Brain microvascular endothelial cell (primary cell): Measurements from ENCODE around the gene ADGRB3.

ENCODE experiments used
- DNase-seq: peaks from one replicate; pipeline ENCODE4 v3.0.0-alpha.2; 2020
- H3K27ac ChIP-seq: fragments of 250-450 bp; sonication (Bioruptor Pico); 2 replicates; pipeline ENCODE4 v1.5.1; 2020; ENCODE audit warnings: mild to moderate bottlenecking, moderate library complexity
- H3K27me3 ChIP-seq: fragments of 250-450 bp; sonication (Bioruptor Pico); replicated peaks from 2 replicates; pipeline ENCODE4 v1.5.1; 2020; ENCODE audit warnings: mild to moderate bottlenecking
- H3K36me3 ChIP-seq: fragments of 250-450 bp; sonication (Bioruptor Pico); replicated peaks from 2 replicates; pipeline ENCODE4 v1.5.1; 2020; ENCODE audit warnings: mild to moderate bottlenecking
- H3K4me3 ChIP-seq: 2 replicates; pipeline ENCODE4 v1.5.1; 2011; ENCODE audit warnings: low read depth, mild to moderate bottlenecking, control low read depth, low read length, moderate library complexity
- CTCF ChIP-seq: IDR thresholded peaks from 2 replicates; pipeline ENCODE4 v1.5.1; 2011; ENCODE audit warnings: low read depth, mild to moderate bottlenecking, moderate library complexity, low read length, control low read depth, inconsistent platforms; ENCODE audit errors: missing control alignments
- in situ Hi-C: cut with HindIII; loops from 2 replicates; pipeline ENCODE4 v1.10.0; 2017; ENCODE audit warnings: low sequenced_read_pairs, low pct_ligation_motif_present

ADGRB3 gene

GRCh38 chr6:68632734-68633133 lies 2.3 kb upstream of the ADGRB3 start:
- DNase-seq: no peak
- Histone ChIP-seq H3K27me3 (peaks cover 26% of the 10 kb centered on the region), H3K27ac (no peak overlapping the region), H3K4me3 (no peak overlapping the region), H3K36me3 (no peaks in the 10 kb centered on the region)
- no peak for TF ChIP-seq CTCF
- in situ Hi-C loops: no loop called here

GRCh38 chr6:68633281-68633971 lies 1.7 kb upstream of the ADGRB3 start:
- TF ChIP-seq CTCF: no peak
- no peaks in the 10 kb centered on the region for H3K36me3 ChIP-seq
- in situ Hi-C loops: no loop called here
- no peak for DNase-seq
- H3K4me3 ChIP-seq: peak overlapping the region; percentile 71
- H3K27ac ChIP-seq: no peak overlapping the region
- peaks cover 26% of the 10 kb centered on the region for H3K27me3 ChIP-seq

GRCh38 chr6:68633972-68634725 lies 933 bp upstream of the ADGRB3 start:
- no peak for TF ChIP-seq CTCF
- Histone ChIP-seq H3K27ac (no peak overlapping the region), H3K4me3 (peak overlapping the region; percentile 71), H3K36me3 (no peaks in the 10 kb centered on the region), H3K27me3 (peaks cover 26% of the 10 kb centered on the region)
- in situ Hi-C loops: no loop called here
- DNase-seq: no peak

- in situ Hi-C loops: no loop called here
- Histone ChIP-seq H3K4me3 (peak overlapping the region; percentile 67), H3K36me3 (no peaks in the 10 kb centered on the region), H3K27ac (no peak overlapping the region), H3K27me3 (peaks cover 26% of the 10 kb centered on the region)
- DNase-seq: no peak
- TF ChIP-seq CTCF: no peak
Observed at GRCh38 chr6:68635412-68635705, 277 bp downstream of the ADGRB3 start.

GRCh38 chr6:68635706-68636513 lies 828 bp downstream of the ADGRB3 start:
- in situ Hi-C loops: no loop called here
- Histone ChIP-seq H3K4me3 (peak overlapping the region; percentile 67), H3K27me3 (peaks cover 26% of the 10 kb centered on the region), H3K36me3 (no peaks in the 10 kb centered on the region), H3K27ac (no peak overlapping the region)
- TF ChIP-seq CTCF: peak; percentile 11
- peak; percentile 3 for DNase-seq
